Measurements from ENCODE around the gene TBC1D1.

Gene TBC1D1

GRCh38 chr4:38117591-38117990 is 226.7 kb downstream of the TBC1D1 start:
- Histone ChIP-seq H3K4ac (ENCODE audit: low read depth in 1 of 2, low read length in 2 of 2) (peak overlapping the region in 1 of 2 experiments; percentile 64), H3K27ac (ENCODE audit: low read length, poor library complexity, severe bottlenecking) (no peak overlapping the region), H3K23ac (ENCODE audit: low read length in 2 of 2) (no peak overlapping the region), H3K4me2 (ENCODE audit: low read length, poor library complexity, severe bottlenecking) (no peak overlapping the region), H3K9me3 (ENCODE audit: control insufficient read depth, low read length) (no peaks in the 10 kb centered on the region), H3K4me3 (ENCODE audit: insufficient read depth in 1 of 2, low read depth in 1 of 2, low read length in 2 of 2) (no peak overlapping the region), H3K27me3 (ENCODE audit: control insufficient read depth in 1 of 2, insufficient read depth in 1 of 2, low read length in 2 of 2) (no peaks in the 10 kb centered on the region), H3K9ac (ENCODE audit: low read length) (no peak overlapping the region), H2AFZ (ENCODE audit: low read depth, low read length) (no peak overlapping the region), H2BK5ac (ENCODE audit: low read depth, low read length, poor library complexity, severe bottlenecking) (no peak overlapping the region), H3K36me3 (ENCODE audit: control insufficient read depth in 1 of 2, insufficient read depth in 2 of 2, low read depth in 1 of 2, low read length in 2 of 2) (peaks cover 10 to 14% of the 10 kb centered on the region in 2 experiments), H4K8ac (ENCODE audit: low read length) (peak overlapping the region; percentile 8), H2AK5ac (ENCODE audit: low read length, severe bottlenecking) (peak overlapping the region; percentile 94), H3K79me1 (replicated peaks; ENCODE audit: low read length, poor library complexity, severe bottlenecking) (peaks cover 9% of the 10 kb centered on the region), H2BK12ac (ENCODE audit: low read length in 2 of 2) (peak overlapping the region; percentile 5 to 70), H2BK15ac (ENCODE audit: low read depth, poor library complexity, severe bottlenecking) (no peak overlapping the region), H3K4me1 (ENCODE audit: control insufficient read depth, insufficient read depth, low read depth, low read length) (peaks cover 22% of the 10 kb centered on the region), H3K14ac (ENCODE audit: low read length in 2 of 2) (no peak overlapping the region), H3K18ac (ENCODE audit: low read depth in 1 of 2, low read length in 2 of 2) (peak overlapping the region; percentile 28 to 34), H2BK120ac (ENCODE audit: low read depth, low read length) (no peak overlapping the region), H4K91ac (ENCODE audit: low read length) (peak overlapping the region; percentile 62)
- WGBS, result 96% methylated on average over 4 of the region's 4 CpGs
- no peak for DNase-seq

- Histone ChIP-seq H2BK5ac (ENCODE audit: low read depth, low read length, poor library complexity, severe bottlenecking) (no peak overlapping the region), H4K8ac (ENCODE audit: low read length) (no peak overlapping the region), H3K4ac (ENCODE audit: low read depth in 1 of 2, low read length in 2 of 2) (no peak overlapping the region), H3K27me3 (ENCODE audit: control insufficient read depth in 1 of 2, insufficient read depth in 1 of 2, low read length in 2 of 2) (no peaks in the 10 kb centered on the region), H3K18ac (ENCODE audit: low read depth in 1 of 2, low read length in 2 of 2) (peak overlapping the region in 1 of 2 experiments; percentile 32), H3K23ac (ENCODE audit: low read length in 2 of 2) (no peak overlapping the region), H3K4me2 (ENCODE audit: low read length, poor library complexity, severe bottlenecking) (peak overlapping the region; percentile 58), H3K9me3 (ENCODE audit: control insufficient read depth, low read length) (no peaks in the 10 kb centered on the region), H2AK5ac (ENCODE audit: low read length, severe bottlenecking) (no peak overlapping the region), H2BK12ac (ENCODE audit: low read length in 2 of 2) (no peak overlapping the region), H3K36me3 (ENCODE audit: control insufficient read depth in 1 of 2, insufficient read depth in 2 of 2, low read depth in 1 of 2, low read length in 2 of 2) (peaks cover 10 to 14% of the 10 kb centered on the region in 2 experiments), H3K79me1 (replicated peaks; ENCODE audit: low read length, poor library complexity, severe bottlenecking) (peaks cover 5% of the 10 kb centered on the region), H3K27ac (ENCODE audit: low read length, poor library complexity, severe bottlenecking) (peak overlapping the region; percentile 83), H3K14ac (ENCODE audit: low read length in 2 of 2) (no peak overlapping the region), H4K91ac (ENCODE audit: low read length) (no peak overlapping the region), H2BK15ac (ENCODE audit: low read depth, poor library complexity, severe bottlenecking) (no peak overlapping the region), H3K4me1 (ENCODE audit: control insufficient read depth, insufficient read depth, low read depth, low read length) (peaks cover 20% of the 10 kb centered on the region), H2BK120ac (ENCODE audit: low read depth, low read length) (no peak overlapping the region), H3K4me3 (ENCODE audit: insufficient read depth in 1 of 2, low read depth in 1 of 2, low read length in 2 of 2) (peak overlapping the region in 1 of 2 experiments; percentile 59), H2AFZ (ENCODE audit: low read depth, low read length) (no peak overlapping the region), H3K9ac (ENCODE audit: low read length) (peak overlapping the region; percentile 81)
- WGBS, result 0% methylated on average over 3 of the region's 7 CpGs
- DNase-seq, result peak; percentile 96
These were observed 228.9 kb downstream of the TBC1D1 start for GRCh38 chr4:38119668-38120385.

DNA sequence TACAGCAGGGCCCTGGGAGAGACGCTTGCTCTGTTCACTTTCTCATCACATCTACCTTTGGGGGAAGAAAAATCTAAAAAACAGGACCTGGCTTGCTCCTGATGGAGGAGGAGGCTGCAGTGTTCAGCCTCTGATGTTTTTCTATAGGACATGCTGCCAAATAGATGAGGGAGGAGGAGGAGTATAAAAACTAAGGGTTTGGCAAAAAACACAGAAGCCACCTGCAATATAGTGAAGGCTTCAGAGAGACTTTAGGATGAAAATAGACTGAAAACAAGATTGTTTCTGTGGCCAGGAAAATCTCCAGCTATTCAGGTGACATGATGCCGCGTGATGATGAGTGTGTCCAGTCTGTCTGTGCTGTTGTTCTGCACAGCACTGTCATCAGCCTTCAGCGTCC is 229.9 kb downstream of the TBC1D1 start:
- H3K36me3 ChIP-seq (ENCODE audit: control insufficient read depth in 1 of 2, insufficient read depth in 2 of 2, low read depth in 1 of 2, low read length in 2 of 2), result peaks cover 13 to 16% of the 10 kb centered on the region in 2 experiments
- H3K18ac ChIP-seq (ENCODE audit: low read depth in 1 of 2, low read length in 2 of 2), result peak overlapping the region; percentile 84 to 89
- H2BK12ac ChIP-seq (ENCODE audit: low read length in 2 of 2), result peak overlapping the region; percentile 84 to 99
- no peaks in the 10 kb centered on the region for H3K27me3 ChIP-seq (ENCODE audit: control insufficient read depth in 1 of 2, insufficient read depth in 1 of 2, low read length in 2 of 2)
- peak overlapping the region; percentile 37 for H3K4me2 ChIP-seq (ENCODE audit: low read length, poor library complexity, severe bottlenecking)
- no peak for DNase-seq
- WGBS, result 86% methylated on average over 3 of the region's 4 CpGs
- peak overlapping the region; percentile 77 for H2BK5ac ChIP-seq (ENCODE audit: low read depth, low read length, poor library complexity, severe bottlenecking)
- peak overlapping the region; percentile 17 for H2BK15ac ChIP-seq (ENCODE audit: low read depth, poor library complexity, severe bottlenecking)
- no peaks in the 10 kb centered on the region for H3K9me3 ChIP-seq (ENCODE audit: control insufficient read depth, low read length)
- H3K14ac ChIP-seq (ENCODE audit: low read length in 2 of 2), result peak overlapping the region in 1 of 2 experiments; percentile 53
- no peak overlapping the region for H3K4me3 ChIP-seq (ENCODE audit: insufficient read depth in 1 of 2, low read depth in 1 of 2, low read length in 2 of 2)
- peak overlapping the region; percentile 90 for H2AK5ac ChIP-seq (ENCODE audit: low read length, severe bottlenecking)
- H3K4me1 ChIP-seq (ENCODE audit: control insufficient read depth, insufficient read depth, low read depth, low read length), result peaks cover 20% of the 10 kb centered on the region
- peaks cover 5% of the 10 kb centered on the region for H3K79me1 ChIP-seq (replicated peaks; ENCODE audit: low read length, poor library complexity, severe bottlenecking)
- H3K27ac ChIP-seq (ENCODE audit: low read length, poor library complexity, severe bottlenecking), result peak overlapping the region; percentile 83
- no peak overlapping the region for H3K23ac ChIP-seq (ENCODE audit: low read length in 2 of 2)
- H4K91ac ChIP-seq (ENCODE audit: low read length), result peak overlapping the region; percentile 79
- H3K9ac ChIP-seq (ENCODE audit: low read length), result peak overlapping the region; percentile 81
- H2AFZ ChIP-seq (ENCODE audit: low read depth, low read length), result no peak overlapping the region
- peak overlapping the region; percentile 27 to 93 for H3K4ac ChIP-seq (ENCODE audit: low read depth in 1 of 2, low read length in 2 of 2)
- peak overlapping the region; percentile 50 for H2BK120ac ChIP-seq (ENCODE audit: low read depth, low read length)
- H4K8ac ChIP-seq (ENCODE audit: low read length), result peak overlapping the region; percentile 56

DNA sequence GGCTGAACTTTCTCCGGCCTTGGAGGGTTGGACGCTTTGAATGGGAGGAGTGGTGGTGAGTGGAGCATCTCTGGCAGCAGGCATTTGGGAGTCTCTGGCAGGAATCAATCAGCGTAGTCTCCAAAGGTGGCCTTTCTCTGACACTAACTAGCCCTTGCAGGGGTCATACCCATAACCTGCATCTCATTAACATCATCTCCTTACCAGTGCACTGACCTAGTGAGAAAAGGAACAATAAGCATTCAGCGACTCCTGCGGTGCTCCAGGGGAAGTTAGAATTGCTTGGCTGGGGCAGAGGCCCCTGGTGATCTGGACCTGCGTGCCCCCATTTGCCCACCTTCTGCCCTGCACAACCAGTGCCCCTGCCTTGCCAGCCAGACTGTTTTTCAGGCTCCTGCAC is 231.2 kb downstream of the TBC1D1 start:
- Histone ChIP-seq H3K4me3 (ENCODE audit: insufficient read depth in 1 of 2, low read depth in 1 of 2, low read length in 2 of 2) (no peak overlapping the region), H3K27me3 (ENCODE audit: control insufficient read depth in 1 of 2, insufficient read depth in 1 of 2, low read length in 2 of 2) (no peaks in the 10 kb centered on the region), H2AFZ (ENCODE audit: low read depth, low read length) (no peak overlapping the region), H3K4me2 (ENCODE audit: low read length, poor library complexity, severe bottlenecking) (no peak overlapping the region), H2BK120ac (ENCODE audit: low read depth, low read length) (no peak overlapping the region), H3K9ac (ENCODE audit: low read length) (no peak overlapping the region), H3K18ac (ENCODE audit: low read depth in 1 of 2, low read length in 2 of 2) (no peak overlapping the region), H4K91ac (ENCODE audit: low read length) (no peak overlapping the region), H3K9me3 (ENCODE audit: control insufficient read depth, low read length) (no peaks in the 10 kb centered on the region), H4K8ac (ENCODE audit: low read length) (no peak overlapping the region), H3K4ac (ENCODE audit: low read depth in 1 of 2, low read length in 2 of 2) (peak overlapping the region in 1 of 2 experiments; percentile 60), H3K36me3 (ENCODE audit: control insufficient read depth in 1 of 2, insufficient read depth in 2 of 2, low read depth in 1 of 2, low read length in 2 of 2) (peaks cover 4 to 15% of the 10 kb centered on the region in 2 experiments), H3K23ac (ENCODE audit: low read length in 2 of 2) (no peak overlapping the region), H2BK15ac (ENCODE audit: low read depth, poor library complexity, severe bottlenecking) (no peak overlapping the region), H3K27ac (ENCODE audit: low read length, poor library complexity, severe bottlenecking) (no peak overlapping the region), H2BK5ac (ENCODE audit: low read depth, low read length, poor library complexity, severe bottlenecking) (no peak overlapping the region), H3K79me1 (replicated peaks; ENCODE audit: low read length, poor library complexity, severe bottlenecking) (peaks cover 7% of the 10 kb centered on the region), H2BK12ac (ENCODE audit: low read length in 2 of 2) (no peak overlapping the region), H3K4me1 (ENCODE audit: control insufficient read depth, insufficient read depth, low read depth, low read length) (peaks cover 20% of the 10 kb centered on the region), H3K14ac (ENCODE audit: low read length in 2 of 2) (no peak overlapping the region), H2AK5ac (ENCODE audit: low read length, severe bottlenecking) (peak overlapping the region; percentile 34)
- no peak for DNase-seq
- WGBS, result 98% methylated on average over 4 of the region's 6 CpGs

Data from mesenchymal stem cell (in vitro differentiated cells and primary cell).